ENCODE measurements around the gene PLEKHJ1. TPM values are rescaled to one million over a fixed set of nuclear protein-coding genes. Genes with fewer than 3 reads are reported as not detected.
A peak's percentile ranks its signal among the peaks of the same experiment; 100 is the strongest.

Gene PLEKHJ1
- polyA plus RNA-seq, 1 of the 3 experiments (the other 2 are of a cell fraction) = 151 TPM

- H3K36me3 ChIP-seq (replicated peaks in 1 of 2; ENCODE audit: control insufficient read depth in 1 of 2, insufficient read depth in 2 of 2, low read length in 1 of 2) = peaks cover 22 to 55% of the 10 kb centered on the region in 2 experiments
Measured at GRCh38 chr19:2244486-2244885, 8.4 kb upstream of the PLEKHJ1 start.

DNA sequence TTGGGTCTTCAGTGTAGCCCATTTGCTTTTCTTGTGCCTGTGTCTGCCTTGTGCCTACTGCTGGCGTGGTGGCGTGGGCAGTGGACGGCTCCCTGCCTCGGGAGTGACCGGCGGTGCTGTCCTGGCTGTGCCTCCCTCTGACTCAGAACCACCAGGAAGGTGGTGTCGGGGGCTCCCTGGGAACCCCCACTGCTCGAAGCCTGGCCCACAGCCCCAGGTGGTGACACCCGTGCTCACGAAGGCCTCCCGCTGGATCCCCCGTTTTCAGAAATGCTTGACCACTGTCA is 7.9 kb upstream of the PLEKHJ1 start:
- no peak for TF ChIP-seq RXRA (IDR thresholded peaks at IDR 0.05; ENCODE audit: borderline replicate concordance, low read depth)
- TF ChIP-seq, protein P1, sequence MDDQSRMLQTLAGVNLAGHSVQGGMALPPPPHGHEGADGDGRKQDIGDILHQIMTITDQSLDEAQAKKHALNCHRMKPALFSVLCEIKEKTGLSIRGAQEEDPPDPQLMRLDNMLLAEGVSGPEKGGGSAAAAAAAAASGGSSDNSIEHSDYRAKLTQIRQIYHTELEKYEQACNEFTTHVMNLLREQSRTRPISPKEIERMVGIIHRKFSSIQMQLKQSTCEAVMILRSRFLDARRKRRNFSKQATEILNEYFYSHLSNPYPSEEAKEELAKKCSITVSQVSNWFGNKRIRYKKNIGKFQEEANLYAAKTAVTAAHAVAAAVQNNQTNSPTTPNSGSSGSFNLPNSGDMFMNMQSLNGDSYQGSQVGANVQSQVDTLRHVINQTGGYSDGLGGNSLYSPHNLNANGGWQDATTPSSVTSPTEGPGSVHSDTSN (IDR thresholded peaks at IDR 0.05) = no peak
- Histone ChIP-seq H3K27ac (ENCODE audit: low read depth in 2 of 2, low read length in 1 of 2) (peak overlapping the region; percentile 13 to 81; a peak in 3 of 4 replicates), H3K4me1 (ENCODE audit: control insufficient read depth in 1 of 2, insufficient read depth in 2 of 2, low read depth in 1 of 2, low read length in 1 of 2) (peaks cover 15 to 68% of the 10 kb centered on the region in 2 experiments), H3K79me2 (ENCODE audit: insufficient read depth) (peaks cover 69% of the 10 kb centered on the region), H3F3A (replicated peaks; ENCODE audit: insufficient read depth) (peaks cover 11% of the 10 kb centered on the region), H3K9me2 (no peaks in the 10 kb centered on the region), H3K36me3 (replicated peaks in 1 of 2; ENCODE audit: control insufficient read depth in 1 of 2, insufficient read depth in 2 of 2, low read length in 1 of 2) (peaks cover 22 to 51% of the 10 kb centered on the region in 2 experiments), H2AFZ (ENCODE audit: low read depth) (no peak overlapping the region), H3K9ac (no peak overlapping the region), H3K9me3 (no peaks in the 10 kb centered on the region), H4K20me1 (ENCODE audit: insufficient read depth) (peaks cover 71% of the 10 kb centered on the region), H3K4me2 (no peak overlapping the region), H3K27me3 (ENCODE audit: insufficient read depth) (no peaks in the 10 kb centered on the region), H3K4me3 (ENCODE audit: low read depth in 2 of 2, low read length in 1 of 2) (no peak overlapping the region)
- ChIA-PET POLR2A (interaction anchor here (0.6 to 3.3 kb wide), 6 partner anchors 11 to 88 kb away, joined by 4 to 33 read pairs (median 4); partner anchors contain the start of gene JSRP1), CTCF (interaction anchor here (0.7 to 10.4 kb wide), 14 partner anchors 10 to 92 kb away, joined by 3 to 121 read pairs (median 8); partner anchors contain the start of genes AP3D1, JSRP1 and LINGO3)
- WGBS (ENCODE audit: low lambda C conversion rate) = no CpG with 5 or more reads among the region's 12 CpGs
- DNase-seq = no peak

More at GRCh38 chr19:2244486-2244885, 8.4 kb upstream of the PLEKHJ1 start:
- TF ChIP-seq TAF1 (IDR thresholded peaks at IDR 0.05; ENCODE audit: borderline replicate concordance, low read depth, low read length) = no peak
- Histone ChIP-seq H3K9me3 (no peaks in the 10 kb centered on the region), H3K9me2 (no peaks in the 10 kb centered on the region), H3K4me3 (ENCODE audit: low read depth in 2 of 2, low read length in 1 of 2) (no peak overlapping the region), H3K27me3 (ENCODE audit: insufficient read depth) (no peaks in the 10 kb centered on the region), H2AFZ (ENCODE audit: low read depth) (no peak overlapping the region), H3K27ac (ENCODE audit: low read depth in 2 of 2, low read length in 1 of 2) (peak overlapping the region in 1 of 2 experiments; percentile 81; a peak in 2 of 4 replicates), H4K20me1 (ENCODE audit: insufficient read depth) (peaks cover 67% of the 10 kb centered on the region), H3F3A (replicated peaks; ENCODE audit: insufficient read depth) (peaks cover 9% of the 10 kb centered on the region), H3K79me2 (ENCODE audit: insufficient read depth) (peaks cover 65% of the 10 kb centered on the region), H3K4me2 (no peak overlapping the region), H3K4me1 (ENCODE audit: control insufficient read depth in 1 of 2, insufficient read depth in 2 of 2, low read depth in 1 of 2, low read length in 1 of 2) (peaks cover 15 to 68% of the 10 kb centered on the region in 2 experiments; a peak in 3 of 4 replicates), H3K9ac (no peak overlapping the region)
- CTCF ChIA-PET = interaction anchor here (1.5 to 10.4 kb wide), 5 partner anchors 11 to 78 kb away, joined by 4 to 121 read pairs (median 29); no protein-coding TSS in a partner anchor
- POLR2A ChIA-PET = interaction anchor here (3.3 kb wide), 1 partner anchor 10 kb away, joined by 33 read pairs; the partner anchor contains the start of gene JSRP1
- peak; percentile 24 for DNase-seq
- 91% methylated on average over 11 of the region's 21 CpGs for WGBS (ENCODE audit: low lambda C conversion rate)

GRCh38 chr19:2243274-2244124 is 7.4 kb upstream of the PLEKHJ1 start:
- H4K20me1 ChIP-seq (ENCODE audit: insufficient read depth) = peaks cover 76% of the 10 kb centered on the region
- ChIA-PET POLR2A (interaction anchor here (0.6 to 3.3 kb wide), 8 partner anchors 11 to 88 kb away, joined by 3 to 33 read pairs (median 4); partner anchors contain the start of gene JSRP1), CTCF (interaction anchor here (0.6 to 10.4 kb wide), 17 partner anchors 10 to 155 kb away, joined by 3 to 121 read pairs (median 6); partner anchors contain the start of genes AP3D1, JSRP1 and LINGO3)
- TF ChIP-seq NFIC (IDR thresholded peaks at IDR 0.05; ENCODE audit: borderline replicate concordance) (no peak), FOXJ3 (CRISPR knock-in tag; IDR thresholded peaks at IDR 0.05) (peak; percentile 67; the same call in 1 of the 2 replicates), EP300 (IDR thresholded peaks at IDR 0.05; ENCODE audit: borderline replicate concordance in 1 of 2, low read depth in 1 of 2, low read length in 1 of 2) (peak in 1 of 2 experiments; percentile 74; a peak in 2 of 4 replicates), SIN3A (IDR thresholded peaks at IDR 0.05; ENCODE audit: borderline replicate concordance, low read depth, low read length) (peak; percentile 49; the same call in 1 of the 2 replicates), RFX5 (IDR thresholded peaks at IDR 0.05; ENCODE audit: low read length) (no peak), TCF12 (IDR thresholded peaks at IDR 0.05) (peak; percentile 43; the same call in 1 of the 2 replicates), POLR2AphosphoS5 (IDR thresholded peaks at IDR 0.05; ENCODE audit: low read depth, low read length) (0 out of 2 replicates have a peak, but pooled peaks have one; percentile 10), FOXM1 (IDR thresholded peaks at IDR 0.05; ENCODE audit: low read depth) (no peak), SMC3 (IDR thresholded peaks at IDR 0.05; ENCODE audit: low read depth, low read length) (peak; percentile 8; the same call in 1 of the 2 replicates), NRF1 (IDR thresholded peaks at IDR 0.05; ENCODE audit: low read depth, low read length) (no peak), RAD21 (IDR thresholded peaks at IDR 0.05; ENCODE audit: low read length) (peak; percentile 64), MXI1 (IDR thresholded peaks at IDR 0.05; ENCODE audit: low read depth, low read length) (peak; percentile 91), CHD2 (IDR thresholded peaks at IDR 0.05; ENCODE audit: low read length, partially characterized antibody) (peak; percentile 22)
- TF ChIP-seq, protein P2, sequence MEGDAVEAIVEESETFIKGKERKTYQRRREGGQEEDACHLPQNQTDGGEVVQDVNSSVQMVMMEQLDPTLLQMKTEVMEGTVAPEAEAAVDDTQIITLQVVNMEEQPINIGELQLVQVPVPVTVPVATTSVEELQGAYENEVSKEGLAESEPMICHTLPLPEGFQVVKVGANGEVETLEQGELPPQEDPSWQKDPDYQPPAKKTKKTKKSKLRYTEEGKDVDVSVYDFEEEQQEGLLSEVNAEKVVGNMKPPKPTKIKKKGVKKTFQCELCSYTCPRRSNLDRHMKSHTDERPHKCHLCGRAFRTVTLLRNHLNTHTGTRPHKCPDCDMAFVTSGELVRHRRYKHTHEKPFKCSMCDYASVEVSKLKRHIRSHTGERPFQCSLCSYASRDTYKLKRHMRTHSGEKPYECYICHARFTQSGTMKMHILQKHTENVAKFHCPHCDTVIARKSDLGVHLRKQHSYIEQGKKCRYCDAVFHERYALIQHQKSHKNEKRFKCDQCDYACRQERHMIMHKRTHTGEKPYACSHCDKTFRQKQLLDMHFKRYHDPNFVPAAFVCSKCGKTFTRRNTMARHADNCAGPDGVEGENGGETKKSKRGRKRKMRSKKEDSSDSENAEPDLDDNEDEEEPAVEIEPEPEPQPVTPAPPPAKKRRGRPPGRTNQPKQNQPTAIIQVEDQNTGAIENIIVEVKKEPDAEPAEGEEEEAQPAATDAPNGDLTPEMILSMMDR (IDR thresholded peaks at IDR 0.05) = no peak

More at GRCh38 chr19:2243274-2244124, 7.4 kb upstream of the PLEKHJ1 start:
- Histone ChIP-seq H3K4me2 (no peak overlapping the region), H3K27ac (ENCODE audit: low read depth in 2 of 2, low read length in 1 of 2) (peak overlapping the region; percentile 13 to 81; a peak in 3 of 4 replicates), H2AFZ (ENCODE audit: low read depth) (no peak overlapping the region), H3K79me2 (ENCODE audit: insufficient read depth) (peaks cover 75% of the 10 kb centered on the region), H3K9ac (no peak overlapping the region), H3K9me2 (no peaks in the 10 kb centered on the region), H3K4me1 (ENCODE audit: control insufficient read depth in 1 of 2, insufficient read depth in 2 of 2, low read depth in 1 of 2, low read length in 1 of 2) (peaks cover 20 to 71% of the 10 kb centered on the region in 2 experiments), H3F3A (replicated peaks; ENCODE audit: insufficient read depth) (peaks cover 12% of the 10 kb centered on the region), H3K36me3 (replicated peaks in 1 of 2; ENCODE audit: control insufficient read depth in 1 of 2, insufficient read depth in 2 of 2, low read length in 1 of 2) (peaks cover 27 to 45% of the 10 kb centered on the region in 2 experiments), H3K9me3 (no peaks in the 10 kb centered on the region), H3K4me3 (ENCODE audit: low read depth in 2 of 2, low read length in 1 of 2) (no peak overlapping the region; a peak in 1 of 4 replicates), H3K27me3 (ENCODE audit: insufficient read depth) (no peaks in the 10 kb centered on the region)
- peak; percentile 93 for DNase-seq
- 79% methylated on average over 16 of the region's 32 CpGs for WGBS (ENCODE audit: low lambda C conversion rate)
